Activated CD4-positive, alpha-beta T cell treated with anti-CD3 and anti-CD28 coated beads for 4 hours (primary cell): Measurements from ENCODE around the gene GJA5.
"Not testable (repeated sequence)": the region's sequence is repeated elsewhere in the genome, so short reads cannot be mapped to it uniquely, and the experiment has no call there.

Experiments
- DNase-seq, 2 donors: peaks; one replicate each; pipeline ENCODE4 v3.0.0-alpha.2; 2020

GJA5 gene

DNA sequence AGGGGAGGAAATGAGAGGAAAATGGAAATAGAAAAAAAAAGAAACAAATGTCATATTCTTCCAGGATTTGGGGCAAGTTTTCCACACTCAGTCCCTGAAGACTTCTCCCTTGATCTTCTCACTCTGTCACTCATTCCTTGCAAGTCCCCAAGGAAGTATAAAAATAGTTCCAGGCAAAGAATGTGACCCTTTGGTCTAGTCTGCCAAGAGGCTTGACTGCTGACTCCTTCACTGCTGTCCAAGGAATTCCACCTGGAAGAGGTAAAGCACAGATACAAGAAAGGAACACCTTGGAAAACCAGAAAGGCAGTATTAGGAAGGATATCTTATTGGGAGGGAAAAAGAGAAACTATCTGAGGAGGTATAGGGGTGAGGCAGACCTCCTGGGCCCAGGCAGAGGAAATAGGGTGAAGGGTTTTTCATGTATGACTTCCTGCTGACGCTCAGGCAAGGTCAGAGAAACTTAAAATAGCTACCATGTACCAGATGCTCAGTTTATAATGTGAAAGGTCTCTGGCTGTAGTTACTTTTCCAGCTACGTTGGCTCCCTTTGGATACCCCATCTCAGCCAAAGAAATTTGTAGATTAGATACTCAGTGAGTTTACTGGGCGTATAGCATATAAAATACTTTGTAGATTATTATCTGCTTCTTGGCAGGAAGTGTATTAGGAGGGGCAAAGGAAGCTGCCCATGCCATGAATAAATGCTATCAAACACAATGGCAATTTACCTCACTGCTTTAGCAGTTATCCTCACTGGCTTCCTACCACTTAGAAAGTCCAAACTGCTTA, 2.0 kb upstream of the GJA5 start:
- no peak for DNase-seq

GRCh38 chr1:147758379-147759100, 1.9 kb downstream of the GJA5 start:
- no peak for DNase-seq

- no peak for DNase-seq
Observed at GRCh38 chr1:147757015-147757990, 3.1 kb downstream of the GJA5 start.

- DNase-seq, result no peak
Observed at GRCh38 chr1:147756341-147756740, 4.1 kb downstream of the GJA5 start.

GRCh38 chr1:147754661-147755060, 5.7 kb downstream of the GJA5 start:
- DNase-seq, result no peak

DNA sequence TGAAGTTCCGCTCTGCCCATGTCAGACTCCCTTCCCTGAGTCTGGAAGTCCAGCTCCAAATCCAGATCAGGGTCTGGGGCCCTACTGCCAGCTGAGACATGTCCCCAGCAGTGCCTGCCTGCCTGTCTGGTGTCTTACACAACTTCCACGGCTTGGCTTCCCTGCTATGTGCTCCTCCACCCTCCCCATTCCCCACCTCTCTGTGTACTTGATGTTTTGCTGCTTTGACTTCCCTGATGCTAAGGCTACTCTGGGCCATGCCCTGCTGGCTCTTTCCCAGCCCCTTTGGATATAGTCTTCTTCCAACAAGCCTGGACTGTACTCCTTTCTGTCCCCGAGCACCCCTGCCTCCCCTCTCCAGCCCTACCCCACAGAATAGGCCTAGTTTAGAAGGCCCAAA, 7.3 kb downstream of the GJA5 start:
- no peak for DNase-seq

- DNase-seq, result no peak
Observed at GRCh38 chr1:147752511-147752910, 7.9 kb downstream of the GJA5 start.

- DNase-seq, result no peak
Observed at GRCh38 chr1:147751346-147751745, 9.1 kb downstream of the GJA5 start.

DNA sequence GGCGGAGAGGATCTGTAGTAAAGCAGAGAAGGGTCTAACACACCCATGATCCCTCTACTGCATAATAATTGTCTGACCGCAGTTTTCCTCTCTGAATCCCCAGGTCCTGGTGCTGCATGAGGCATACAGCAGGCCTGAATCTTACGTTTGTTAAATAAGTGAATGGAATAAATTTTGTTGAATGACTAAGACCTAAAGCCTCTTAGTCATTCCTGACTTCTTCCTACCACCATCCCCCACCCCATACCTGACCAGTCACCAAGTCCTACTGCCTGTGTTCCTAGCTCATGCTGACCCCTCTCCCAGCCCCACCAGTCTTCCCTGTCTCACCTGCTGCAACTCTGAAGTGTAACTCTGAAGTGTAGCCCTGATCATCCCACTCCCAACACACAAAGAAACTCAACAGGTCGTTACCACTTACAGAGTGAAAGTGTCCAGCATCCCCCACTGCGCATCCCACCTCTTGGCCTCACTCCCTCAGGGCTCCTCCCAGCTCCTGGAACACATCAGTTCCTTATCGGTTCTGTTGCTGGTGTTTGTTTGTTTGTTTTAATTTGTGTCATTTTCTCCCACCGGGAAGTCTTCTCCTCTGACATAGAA, 9.7 kb downstream of the GJA5 start:
- no peak for DNase-seq

- DNase-seq, result no peak
Observed at GRCh38 chr1:147749792-147750191, 10.6 kb downstream of the GJA5 start.

DNA sequence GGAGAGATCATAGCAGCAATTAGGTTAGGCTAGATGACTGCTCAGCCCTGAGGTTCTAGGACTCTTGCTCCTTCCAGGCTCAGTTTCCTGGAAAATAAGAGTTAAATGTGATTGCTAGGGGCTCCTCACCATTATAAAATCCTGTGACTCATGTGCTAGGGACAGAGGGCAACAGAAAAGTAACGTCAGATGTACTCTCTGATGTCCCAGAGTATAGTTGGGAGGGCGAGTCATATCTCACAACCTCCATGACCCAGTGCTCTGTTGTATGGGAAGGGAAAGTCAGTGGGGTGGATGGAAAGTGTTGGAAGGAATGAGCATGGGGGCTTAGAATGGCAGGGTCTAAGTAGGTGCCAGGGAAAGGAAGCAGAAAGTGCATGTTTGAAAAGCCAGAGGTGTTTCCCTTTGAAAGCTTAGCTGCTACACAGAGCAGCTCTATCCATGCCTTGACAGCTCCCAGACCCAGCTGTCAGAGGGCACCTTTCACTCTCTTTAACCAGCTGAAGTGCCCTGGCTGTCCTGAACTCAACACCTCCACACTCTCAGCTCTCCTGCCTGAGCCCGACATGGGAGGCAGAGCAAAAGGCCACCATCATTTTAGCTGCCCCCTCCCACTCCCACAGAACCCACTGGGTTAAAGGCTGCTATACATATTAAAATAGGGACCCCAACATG, 11.6 kb downstream of the GJA5 start:
- DNase-seq, result no peak

- no peak for DNase-seq
Observed at GRCh38 chr1:147747966-147748365, 12.4 kb downstream of the GJA5 start.

DNA sequence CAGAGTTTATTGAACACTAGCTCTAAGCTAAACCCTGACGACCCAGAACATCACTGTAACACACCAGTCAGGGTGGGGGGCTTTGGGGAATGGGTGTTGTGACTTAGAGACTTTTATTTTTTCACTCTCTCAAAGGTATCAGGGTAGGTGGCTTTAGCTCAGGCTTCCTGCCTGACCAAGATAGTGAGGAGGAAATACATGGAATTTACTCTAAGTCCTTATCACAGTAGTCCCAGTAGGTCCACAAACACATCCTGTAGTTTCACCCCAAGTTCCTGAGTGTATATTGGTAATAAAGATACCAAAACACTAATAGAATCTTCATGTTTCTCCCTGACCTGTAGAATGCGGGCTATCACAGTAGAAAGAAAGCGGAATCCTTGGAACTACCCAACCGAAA, 15.1 kb downstream of the GJA5 start:
- DNase-seq, result no peak

DNA sequence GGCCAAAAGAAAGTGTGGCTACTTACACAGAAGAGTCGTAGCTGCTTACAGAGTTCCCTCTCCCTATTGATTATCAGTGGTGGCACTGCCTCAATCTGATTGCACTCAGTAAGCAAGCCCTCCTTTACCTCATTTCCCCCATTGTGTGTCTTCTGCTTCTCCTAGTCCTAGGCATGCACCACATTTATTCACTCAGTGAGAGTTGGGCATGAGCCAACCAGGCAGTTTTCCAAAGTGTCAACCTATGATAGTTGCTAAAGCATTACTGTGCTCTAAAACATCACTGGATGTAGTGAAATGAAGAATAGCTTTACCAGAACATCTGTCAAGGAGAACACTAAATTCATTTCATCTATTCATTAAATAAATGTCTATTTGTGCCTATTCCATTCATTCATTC, 19.3 kb downstream of the GJA5 start:
- DNase-seq, result no peak

GRCh38 chr1:147740391-147740790, 20.0 kb downstream of the GJA5 start:
- no peak for DNase-seq

- no peak for DNase-seq
Observed at GRCh38 chr1:147738739-147739476, 21.5 kb downstream of the GJA5 start.

- DNase-seq, result no peak
Observed at GRCh38 chr1:147738129-147738528, 22.3 kb downstream of the GJA5 start.

DNA sequence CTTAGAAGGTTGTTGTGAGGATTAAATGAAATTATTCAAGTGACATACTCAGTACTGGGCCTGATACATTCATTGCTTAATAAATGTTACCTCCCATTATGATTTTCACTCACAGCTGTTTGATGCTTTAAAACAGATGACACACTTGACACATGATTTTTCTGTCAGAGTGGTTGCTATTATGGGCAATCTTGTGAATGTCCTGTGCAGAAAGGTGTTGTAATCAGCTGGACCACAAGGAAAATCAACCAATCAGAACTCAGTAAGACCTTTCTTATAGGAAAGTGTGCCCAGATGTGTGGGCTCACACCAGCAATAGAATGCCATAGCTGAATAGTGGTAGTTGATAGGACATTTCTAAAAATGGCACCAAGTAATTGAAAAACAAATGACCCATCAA, 23.5 kb downstream of the GJA5 start:
- no peak for DNase-seq

DNA sequence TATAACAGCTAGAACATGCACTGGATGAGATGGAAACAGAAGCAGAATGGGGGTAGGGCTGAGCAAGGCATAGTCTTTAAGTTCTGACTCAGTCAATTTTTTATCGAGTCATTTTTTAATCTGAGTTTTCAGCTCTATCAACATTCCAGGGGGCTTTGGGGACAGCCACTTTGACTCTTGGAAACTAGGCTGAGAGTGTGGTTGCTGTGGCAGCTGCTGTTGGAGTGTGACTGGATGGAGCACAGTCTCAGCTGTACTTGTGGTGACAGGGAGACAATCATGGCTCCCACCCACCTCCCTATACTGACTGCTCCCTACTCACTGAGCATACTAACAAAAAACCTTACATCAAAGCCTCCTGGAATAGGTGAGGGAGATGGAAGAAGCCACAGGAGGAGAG, 25.0 kb downstream of the GJA5 start:
- no peak for DNase-seq

- DNase-seq, result not testable (repeated sequence)
Observed at GRCh38 chr1:147734291-147734841, 26.0 kb downstream of the GJA5 start.

- no peak for DNase-seq
Observed at GRCh38 chr1:147729315-147729714, 31.1 kb downstream of the GJA5 start.
